ENCODE results near the gene VAV2. TPM values are rescaled to one million over a fixed set of nuclear protein-coding genes. Genes with fewer than 3 reads are reported as not detected.

Gene VAV2
- total and polyA plus RNA-seq, 9 of the 15 experiments (the other 6 are each of a cell fraction or from before 2014, with no cell fraction given) = 0.01 to 2.7 (median 1.0) TPM; not detected in 1

DNA sequence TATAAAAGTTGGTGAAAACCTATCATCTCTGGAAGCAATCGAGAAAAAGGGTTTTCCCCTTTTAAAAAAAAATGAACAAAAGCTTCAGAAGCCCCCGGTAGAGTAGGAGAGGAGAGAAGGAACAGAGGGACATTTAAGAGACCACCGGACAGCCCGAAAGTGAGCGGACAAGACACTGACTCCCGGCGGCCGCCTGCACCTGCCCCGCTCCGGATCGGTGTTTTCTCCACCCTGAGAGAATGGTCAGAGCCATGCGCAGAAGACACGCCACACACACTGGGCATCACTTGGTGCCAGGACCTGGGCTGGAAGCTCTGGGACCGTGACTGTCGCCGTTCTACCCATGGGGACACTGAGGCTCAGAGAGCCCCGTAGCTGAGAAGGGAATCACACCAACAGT, 192.4 kb downstream of the VAV2 start:
- H3K27me3 ChIP-seq (ENCODE audit: control insufficient read depth in 2 of 2, insufficient read depth in 2 of 2, low read length in 2 of 2) = peaks cover 22 to 84% of the 10 kb centered on the region in 2 experiments; a peak in 4 of 5 replicates
- H3K27ac ChIP-seq (ENCODE audit: extremely low read depth, low read depth, low read length) = no peak overlapping the region
- no peak for ATAC-seq
- TF ChIP-seq SRF (CRISPR knock-in tag; IDR thresholded peaks at IDR 0.05) (no peak), SMAD3 (CRISPR knock-in tag; conservative IDR thresholded peaks at IDR 0.05) (no peak), ILF3 (IDR thresholded peaks at IDR 0.05; ENCODE audit: borderline replicate concordance) (no peak), KLF1 (tag; IDR thresholded peaks at IDR 0.05) (no peak), ELF1 (tag; IDR thresholded peaks at IDR 0.05) (no peak), NBN (IDR thresholded peaks at IDR 0.05; ENCODE audit: low read depth) (no peak), PHB2 (IDR thresholded peaks at IDR 0.05; ENCODE audit: low read depth) (no peak)
- no peak for DNase-seq (ENCODE audit: extremely low read depth in 1 of 4, low spot score in 3 of 4)
- no peaks in the 10 kb centered on the region for H3K9me3 ChIP-seq (replicated peaks; ENCODE audit: control insufficient read depth, insufficient read depth, low read depth, low read length)
- H3K4me3 ChIP-seq = no peak overlapping the region
- H2AFZ ChIP-seq (ENCODE audit: low read depth, low read length) = no peak overlapping the region
- H3K4me2 ChIP-seq (ENCODE audit: insufficient read depth, low read length) = no peak overlapping the region
- CTCF ChIA-PET (ENCODE audit: low intra/inter-chr PET ratio) = no interaction called here
- peaks cover 10% of the 10 kb centered on the region for H4K20me1 ChIP-seq (replicated peaks; ENCODE audit: control insufficient read depth, insufficient read depth, low read length)
- no TSS peak for BruUV-seq (replicated peaks)
- 6% methylated on average over 17 of the region's 17 CpGs for WGBS (ENCODE audit: insufficient coverage, low coverage, missing lambda C conversion rate)
- FAIRE-seq = no peak
- POLR2A ChIA-PET = no interaction called here
- intact Hi-C loops (cut with micrococcal nuclease) (no loop called here), in situ Hi-C loops (cut with MboI) (no loop called here)
- no peaks in the 10 kb centered on the region for H3K36me3 ChIP-seq (ENCODE audit: control insufficient read depth, insufficient read depth, low read length)
- H3K9me1 ChIP-seq (ENCODE audit: control insufficient read depth, insufficient read depth, low read length) = no peaks in the 10 kb centered on the region
- H3K9ac ChIP-seq (ENCODE audit: insufficient read depth in 1 of 2, low read depth in 2 of 2, low read length in 2 of 2) = no peak overlapping the region
- peaks cover 0 to 12% of the 10 kb centered on the region in 2 experiments; a peak in 1 of 5 replicates for H3K4me1 ChIP-seq (replicated peaks in 1 of 2; ENCODE audit: control insufficient read depth in 2 of 2, insufficient read depth in 2 of 2, low read length in 2 of 2)
- no peaks in the 10 kb centered on the region for H3K79me2 ChIP-seq (ENCODE audit: control insufficient read depth, insufficient read depth, low read length)

DNA sequence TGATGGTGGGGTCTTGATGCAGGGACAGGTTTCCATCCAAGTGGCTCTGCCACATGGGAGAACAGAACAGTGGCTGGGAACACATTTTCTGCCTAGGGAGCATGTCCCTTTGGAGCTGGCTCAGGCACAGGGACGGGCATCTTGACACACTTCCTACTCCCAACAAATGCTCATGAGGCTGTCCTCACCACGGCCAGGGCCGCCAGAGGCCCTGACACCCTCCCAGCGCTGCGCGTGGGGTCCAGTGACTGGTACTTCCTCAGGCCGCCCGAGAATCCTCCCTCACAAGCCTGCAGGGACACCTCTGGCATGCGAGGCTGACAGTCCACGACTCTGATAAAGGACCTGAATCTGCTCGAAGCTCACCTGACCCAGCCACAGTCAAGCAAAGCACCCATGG, 193.0 kb downstream of the VAV2 start:
- Histone ChIP-seq H3K9me1 (ENCODE audit: control insufficient read depth, insufficient read depth, low read length) (no peaks in the 10 kb centered on the region), H3K27ac (ENCODE audit: extremely low read depth, low read depth, low read length) (no peak overlapping the region), H3K9ac (ENCODE audit: insufficient read depth in 1 of 2, low read depth in 2 of 2, low read length in 2 of 2) (no peak overlapping the region), H3K27me3 (ENCODE audit: control insufficient read depth in 2 of 2, insufficient read depth in 2 of 2, low read length in 2 of 2) (peaks cover 19 to 82% of the 10 kb centered on the region in 2 experiments; a peak in 4 of 5 replicates), H3K4me2 (ENCODE audit: insufficient read depth, low read length) (no peak overlapping the region), H4K20me1 (replicated peaks; ENCODE audit: control insufficient read depth, insufficient read depth, low read length) (peaks cover 4% of the 10 kb centered on the region), H3K36me3 (ENCODE audit: control insufficient read depth, insufficient read depth, low read length) (no peaks in the 10 kb centered on the region), H3K4me1 (replicated peaks in 1 of 2; ENCODE audit: control insufficient read depth in 2 of 2, insufficient read depth in 2 of 2, low read length in 2 of 2) (peaks cover 0 to 10% of the 10 kb centered on the region in 2 experiments; a peak in 1 of 5 replicates), H3K4me3 (no peak overlapping the region), H3K79me2 (ENCODE audit: control insufficient read depth, insufficient read depth, low read length) (no peaks in the 10 kb centered on the region), H3K9me3 (replicated peaks; ENCODE audit: control insufficient read depth, insufficient read depth, low read depth, low read length) (no peaks in the 10 kb centered on the region), H2AFZ (ENCODE audit: low read depth, low read length) (no peak overlapping the region)
- WGBS (ENCODE audit: insufficient coverage, low coverage, missing lambda C conversion rate) = 19% methylated on average over 11 of the region's 11 CpGs
- BruUV-seq (replicated peaks) = no TSS peak
- intact Hi-C loops (cut with micrococcal nuclease) (no loop called here), in situ Hi-C loops (cut with MboI) (no loop called here)
- POLR2A ChIA-PET = no interaction called here
- CTCF ChIA-PET (ENCODE audit: low intra/inter-chr PET ratio) = no interaction called here
- no peak for DNase-seq (ENCODE audit: extremely low read depth in 1 of 4, low spot score in 3 of 4)
- no peak for ATAC-seq
- no peak for FAIRE-seq
- TF ChIP-seq HIVEP1 (CRISPR knock-in tag; IDR thresholded peaks at IDR 0.05) (no peak), RAD51 (IDR thresholded peaks at IDR 0.05; ENCODE audit: borderline replicate concordance, low read depth) (no peak), CBFB (CRISPR knock-in tag; IDR thresholded peaks at IDR 0.05) (no peak), GATAD2B (IDR thresholded peaks at IDR 0.05; ENCODE audit: borderline replicate concordance) (no peak), LCOR (CRISPR knock-in tag; IDR thresholded peaks at IDR 0.05) (no peak), FUS (optimal IDR thresholded peaks at IDR 0.05; ENCODE audit: low read depth, low read length) (no peak), PHF8 (IDR thresholded peaks at IDR 0.05; ENCODE audit: borderline replicate concordance, low read length) (no peak)
- TF ChIP-seq, protein P1, sequence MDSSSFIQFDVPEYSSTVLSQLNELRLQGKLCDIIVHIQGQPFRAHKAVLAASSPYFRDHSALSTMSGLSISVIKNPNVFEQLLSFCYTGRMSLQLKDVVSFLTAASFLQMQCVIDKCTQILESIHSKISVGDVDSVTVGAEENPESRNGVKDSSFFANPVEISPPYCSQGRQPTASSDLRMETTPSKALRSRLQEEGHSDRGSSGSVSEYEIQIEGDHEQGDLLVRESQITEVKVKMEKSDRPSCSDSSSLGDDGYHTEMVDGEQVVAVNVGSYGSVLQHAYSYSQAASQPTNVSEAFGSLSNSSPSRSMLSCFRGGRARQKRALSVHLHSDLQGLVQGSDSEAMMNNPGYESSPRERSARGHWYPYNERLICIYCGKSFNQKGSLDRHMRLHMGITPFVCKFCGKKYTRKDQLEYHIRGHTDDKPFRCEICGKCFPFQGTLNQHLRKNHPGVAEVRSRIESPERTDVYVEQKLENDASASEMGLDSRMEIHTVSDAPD (CRISPR knock-in tag; IDR thresholded peaks at IDR 0.05) = no peak
- TF ChIP-seq, protein P2, sequence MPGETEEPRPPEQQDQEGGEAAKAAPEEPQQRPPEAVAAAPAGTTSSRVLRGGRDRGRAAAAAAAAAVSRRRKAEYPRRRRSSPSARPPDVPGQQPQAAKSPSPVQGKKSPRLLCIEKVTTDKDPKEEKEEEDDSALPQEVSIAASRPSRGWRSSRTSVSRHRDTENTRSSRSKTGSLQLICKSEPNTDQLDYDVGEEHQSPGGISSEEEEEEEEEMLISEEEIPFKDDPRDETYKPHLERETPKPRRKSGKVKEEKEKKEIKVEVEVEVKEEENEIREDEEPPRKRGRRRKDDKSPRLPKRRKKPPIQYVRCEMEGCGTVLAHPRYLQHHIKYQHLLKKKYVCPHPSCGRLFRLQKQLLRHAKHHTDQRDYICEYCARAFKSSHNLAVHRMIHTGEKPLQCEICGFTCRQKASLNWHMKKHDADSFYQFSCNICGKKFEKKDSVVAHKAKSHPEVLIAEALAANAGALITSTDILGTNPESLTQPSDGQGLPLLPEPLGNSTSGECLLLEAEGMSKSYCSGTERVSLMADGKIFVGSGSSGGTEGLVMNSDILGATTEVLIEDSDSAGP (CRISPR knock-in tag; IDR thresholded peaks at IDR 0.05) = no peak

Data from K562 (cell line).